Measurements from ENCODE around the gene MCL1.

The MCL1 gene

DNA sequence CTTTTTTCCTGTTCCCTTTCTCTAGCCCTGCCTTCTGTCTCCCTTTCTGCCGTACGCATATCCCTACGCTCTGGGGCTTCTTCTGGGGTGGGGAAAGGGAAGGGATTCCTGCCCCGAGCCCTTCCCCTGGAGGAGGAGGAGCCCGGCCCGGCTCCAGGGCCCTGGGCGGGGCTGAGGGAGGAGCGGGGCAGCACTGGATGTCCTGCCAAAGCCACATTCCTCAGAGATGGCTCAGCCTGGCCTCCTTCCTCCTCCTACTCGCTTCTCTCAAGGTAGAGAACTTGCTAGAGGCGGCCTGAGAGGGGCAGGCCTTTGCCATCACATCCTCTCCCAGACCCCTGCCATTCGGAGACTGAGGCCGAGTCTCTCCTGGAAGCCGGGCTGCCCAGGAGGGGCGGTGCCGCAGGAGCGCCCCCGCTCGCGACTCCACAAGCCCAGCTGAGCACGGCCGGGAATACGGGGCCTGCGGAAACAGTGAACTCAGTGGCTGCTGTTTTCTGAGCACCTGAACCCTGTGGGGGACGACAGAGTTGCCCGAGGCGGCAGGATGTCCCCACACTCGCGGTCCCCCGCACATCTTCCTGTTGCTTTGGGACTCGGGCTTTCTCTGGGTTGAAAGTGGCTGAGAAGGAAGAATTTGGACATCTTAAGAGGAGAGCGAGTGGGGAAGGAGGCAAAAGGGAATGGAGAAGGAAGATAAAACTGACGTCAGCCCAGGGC lies 18.0 kb downstream of the MCL1 start:
- TF ChIP-seq, protein P1, sequence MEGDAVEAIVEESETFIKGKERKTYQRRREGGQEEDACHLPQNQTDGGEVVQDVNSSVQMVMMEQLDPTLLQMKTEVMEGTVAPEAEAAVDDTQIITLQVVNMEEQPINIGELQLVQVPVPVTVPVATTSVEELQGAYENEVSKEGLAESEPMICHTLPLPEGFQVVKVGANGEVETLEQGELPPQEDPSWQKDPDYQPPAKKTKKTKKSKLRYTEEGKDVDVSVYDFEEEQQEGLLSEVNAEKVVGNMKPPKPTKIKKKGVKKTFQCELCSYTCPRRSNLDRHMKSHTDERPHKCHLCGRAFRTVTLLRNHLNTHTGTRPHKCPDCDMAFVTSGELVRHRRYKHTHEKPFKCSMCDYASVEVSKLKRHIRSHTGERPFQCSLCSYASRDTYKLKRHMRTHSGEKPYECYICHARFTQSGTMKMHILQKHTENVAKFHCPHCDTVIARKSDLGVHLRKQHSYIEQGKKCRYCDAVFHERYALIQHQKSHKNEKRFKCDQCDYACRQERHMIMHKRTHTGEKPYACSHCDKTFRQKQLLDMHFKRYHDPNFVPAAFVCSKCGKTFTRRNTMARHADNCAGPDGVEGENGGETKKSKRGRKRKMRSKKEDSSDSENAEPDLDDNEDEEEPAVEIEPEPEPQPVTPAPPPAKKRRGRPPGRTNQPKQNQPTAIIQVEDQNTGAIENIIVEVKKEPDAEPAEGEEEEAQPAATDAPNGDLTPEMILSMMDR (conservative IDR thresholded peaks at IDR 0.05; ENCODE audit: control insufficient read depth, insufficient read depth, low read depth, low read length), result peak; percentile 21
- peak overlapping the region; percentile 53 for H3K4me3 ChIP-seq (ENCODE audit: control insufficient read depth, low read depth, low read length)
- peak; percentile 99 for DNase-seq (ENCODE audit: low read depth)

DNA sequence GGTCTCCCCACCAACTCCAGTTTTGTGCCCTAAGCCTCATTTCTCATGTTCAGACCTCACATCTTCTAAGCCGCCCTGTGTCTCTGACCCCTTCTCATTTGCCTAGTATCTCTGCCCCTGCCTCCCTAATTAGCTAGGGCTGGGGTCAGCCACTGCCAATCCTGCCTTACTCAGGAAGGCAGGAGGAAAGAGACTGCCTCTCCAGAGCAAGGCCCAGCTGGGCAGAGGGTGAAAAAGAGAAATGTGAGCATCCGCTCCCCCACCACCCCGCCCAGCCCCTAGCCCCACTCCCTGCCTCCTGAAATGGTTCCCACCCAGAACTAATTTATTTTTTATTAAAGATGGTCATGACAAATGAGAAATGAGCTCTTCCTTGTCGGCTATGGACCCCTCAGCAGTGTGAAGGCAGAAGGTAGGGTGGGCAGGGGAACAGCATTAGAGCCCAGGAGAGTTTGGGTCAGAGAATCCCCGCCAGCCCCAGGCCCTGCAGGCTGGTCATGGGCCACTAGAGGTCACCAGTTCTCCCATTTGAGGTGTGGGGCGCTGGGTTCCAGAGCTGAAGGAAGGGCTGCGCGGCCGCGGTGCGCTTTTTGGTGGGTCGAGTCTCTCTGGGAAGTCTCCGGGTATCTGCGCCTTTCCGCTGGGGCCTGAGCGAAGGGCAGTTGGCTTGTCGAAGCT lies 18.7 kb downstream of the MCL1 start:
- TF ChIP-seq, protein P1 (conservative IDR thresholded peaks at IDR 0.05; ENCODE audit: control insufficient read depth, insufficient read depth, low read depth, low read length), result peak; percentile 76
- no peak for DNase-seq (ENCODE audit: low read depth)
- H3K4me3 ChIP-seq (ENCODE audit: control insufficient read depth, low read depth, low read length), result peak overlapping the region; percentile 53

DNA sequence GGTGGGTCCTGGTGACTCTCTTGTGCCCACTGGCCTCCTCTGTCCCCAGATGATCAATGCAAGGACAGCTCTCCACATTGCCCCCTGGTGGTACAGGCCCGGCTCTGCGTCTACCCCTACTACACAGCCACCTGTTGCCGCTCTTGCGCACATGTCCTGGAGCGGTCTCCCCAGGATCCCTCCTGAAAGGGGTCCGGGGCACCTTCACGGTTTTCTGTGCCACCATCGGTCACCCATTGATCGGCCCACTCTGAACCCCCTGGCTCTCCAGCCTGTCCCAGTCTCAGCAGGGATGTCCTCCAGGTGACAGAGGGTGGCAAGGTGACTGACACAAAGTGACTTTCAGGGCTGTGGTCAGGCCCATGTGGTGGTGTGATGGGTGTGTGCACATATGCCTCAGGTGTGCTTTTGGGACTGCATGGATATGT lies 19.4 kb downstream of the MCL1 start:
- DNase-seq (ENCODE audit: low read depth), result peak; percentile 73
- TF ChIP-seq, protein P1 (conservative IDR thresholded peaks at IDR 0.05; ENCODE audit: control insufficient read depth, insufficient read depth, low read depth, low read length), result peak; percentile 86
- no peak overlapping the region for H3K4me3 ChIP-seq (ENCODE audit: control insufficient read depth, low read depth, low read length)

DNA sequence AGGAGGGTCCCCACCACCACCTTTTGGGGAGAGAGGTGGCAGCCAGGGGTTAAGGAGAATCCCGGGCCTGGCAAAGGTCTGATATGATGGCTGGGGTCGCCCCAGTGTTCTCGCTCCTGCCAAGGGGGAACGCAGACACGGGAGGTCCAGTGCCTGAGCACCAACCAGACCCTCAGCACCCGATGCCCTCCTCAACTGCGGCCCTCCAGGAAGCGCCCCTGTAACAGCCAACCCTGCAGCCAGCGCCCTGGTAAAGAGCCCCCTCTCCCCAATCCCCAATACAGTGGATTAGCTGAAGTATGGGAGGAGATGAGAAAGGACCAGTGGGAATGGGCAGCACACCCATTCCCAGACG lies 19.8 kb downstream of the MCL1 start:
- H3K4me3 ChIP-seq (ENCODE audit: control insufficient read depth, low read depth, low read length), result no peak overlapping the region
- no peak for DNase-seq (ENCODE audit: low read depth)
- TF ChIP-seq, protein P1 (conservative IDR thresholded peaks at IDR 0.05; ENCODE audit: control insufficient read depth, insufficient read depth, low read depth, low read length), result no peak

DNA sequence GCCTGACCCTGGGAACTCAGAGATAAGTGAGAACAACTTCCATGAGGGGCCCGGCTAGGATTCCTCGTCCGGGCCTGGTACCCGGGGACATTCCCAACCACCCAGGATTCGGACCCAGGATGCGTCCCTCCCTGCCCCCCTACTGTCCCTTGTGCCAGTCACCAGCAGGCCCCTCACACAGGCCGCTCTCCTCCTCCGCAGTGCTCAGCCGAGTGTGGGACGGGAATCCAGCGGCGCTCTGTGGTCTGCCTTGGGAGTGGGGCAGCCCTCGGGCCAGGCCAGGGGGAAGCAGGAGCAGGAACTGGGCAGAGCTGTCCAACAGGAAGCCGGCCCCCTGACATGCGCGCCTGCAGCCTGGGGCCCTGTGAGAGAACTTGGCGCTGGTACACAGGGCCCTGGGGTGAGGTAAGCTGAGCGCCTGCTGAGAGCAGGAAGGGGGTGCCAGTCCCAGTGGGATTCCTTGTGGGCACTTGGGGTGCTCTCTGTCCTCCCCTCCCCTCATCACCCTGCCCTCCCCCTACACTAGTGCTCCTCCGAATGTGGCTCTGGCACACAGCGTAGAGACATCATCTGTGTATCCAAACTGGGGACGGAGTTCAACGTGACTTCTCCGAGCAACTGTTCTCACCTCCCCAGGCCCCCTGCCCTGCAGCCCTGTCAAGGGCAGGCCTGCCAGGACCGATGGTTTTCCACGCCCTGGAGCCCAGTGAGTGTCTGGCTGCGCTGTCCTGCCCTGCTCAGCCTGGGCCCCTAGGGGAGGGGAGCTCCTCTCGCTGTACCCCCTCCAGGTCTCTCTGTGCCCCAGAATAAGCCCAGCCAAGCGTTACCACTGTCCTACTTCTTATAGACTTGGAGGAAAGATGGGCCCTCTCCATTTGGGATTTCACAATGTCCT lies 20.4 kb downstream of the MCL1 start:
- peak; percentile 67 for DNase-seq (ENCODE audit: low read depth)
- H3K4me3 ChIP-seq (ENCODE audit: control insufficient read depth, low read depth, low read length), result peak overlapping the region; percentile 29
- TF ChIP-seq, protein P1 (conservative IDR thresholded peaks at IDR 0.05; ENCODE audit: control insufficient read depth, insufficient read depth, low read depth, low read length), result no peak

DNA sequence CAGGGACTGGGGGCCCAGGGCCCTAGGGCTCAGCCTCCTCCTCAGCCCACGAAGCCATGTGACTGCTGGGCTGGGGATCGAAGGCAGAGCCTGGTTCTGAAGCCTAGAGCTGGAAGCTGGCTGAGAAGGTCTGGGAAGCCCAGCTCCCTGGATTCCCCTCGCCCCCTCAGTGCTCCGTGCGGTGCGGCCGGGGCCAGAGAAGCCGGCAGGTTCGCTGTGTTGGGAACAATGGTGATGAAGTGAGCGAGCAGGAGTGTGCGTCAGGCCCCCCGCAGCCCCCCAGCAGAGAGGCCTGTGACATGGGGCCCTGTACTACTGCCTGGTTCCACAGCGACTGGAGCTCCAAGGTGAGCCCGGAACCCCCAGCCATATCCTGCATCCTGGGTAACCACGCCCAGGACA lies 21.1 kb downstream of the MCL1 start:
- DNase-seq (ENCODE audit: low read depth), result no peak
- TF ChIP-seq, protein P1 (conservative IDR thresholded peaks at IDR 0.05; ENCODE audit: control insufficient read depth, insufficient read depth, low read depth, low read length), result no peak
- peak overlapping the region; percentile 29 for H3K4me3 ChIP-seq (ENCODE audit: control insufficient read depth, low read depth, low read length)

All from fibroblast of mammary gland (primary cell).